GM23338 (cell line): Measurements from ENCODE around the gene ARL4A. TPM values are rescaled to one million over a fixed set of nuclear protein-coding genes. Genes with fewer than 3 reads are reported as not detected.

ENCODE experiments used
- ATAC-seq: fragments of 200-7000 bp; cut with Tn5 transposase; 3 replicates; pipeline ENCODE4 v1.9.1; 2020
- DNase-seq: peaks from one replicate; pipeline ENCODE4 v3.0.0-alpha.2; 2015; ENCODE audit warnings: low spot score
- H2AFZ ChIP-seq: fragments of 200-600 bp; sonication (generic); 2 replicates; pipeline ENCODE4 v1.8.0; 2016; ENCODE audit warnings: antibody characterized with exemption, mild to moderate bottlenecking, moderate library complexity
- H3F3A ChIP-seq: fragments of 200-600 bp; sonication (generic); replicated peaks from 2 replicates; pipeline ENCODE4 v1.8.0; 2017; ENCODE audit warnings: antibody characterized with exemption, mixed run types, low read depth
- H3K27ac ChIP-seq: fragments of 200-600 bp; sonication (generic); 2 replicates; pipeline ENCODE4 v1.6.1; 2016; ENCODE audit warnings: low read depth
- H3K27me3 ChIP-seq: fragments of 200-600 bp; sonication (generic); 2 replicates; pipeline ENCODE4 v1.8.0; 2016; ENCODE audit warnings: mild to moderate bottlenecking, mixed run types, moderate library complexity; ENCODE audit not compliant: insufficient read depth
- H3K36me3 ChIP-seq: fragments of 200-600 bp; sonication (generic); 2 replicates; pipeline ENCODE4 v1.8.0; 2016; ENCODE audit warnings: mild to moderate bottlenecking; ENCODE audit not compliant: insufficient read depth
- H3K4me1 ChIP-seq: fragments of 200-600 bp; sonication (generic); 2 replicates; pipeline ENCODE4 v1.8.0; 2016; ENCODE audit warnings: mild to moderate bottlenecking, moderate library complexity; ENCODE audit not compliant: insufficient read depth
- H3K4me2 ChIP-seq: fragments of 200-600 bp; sonication (generic); 2 replicates; pipeline ENCODE4 v1.7.1; 2017; ENCODE audit warnings: mixed run types
- H3K4me3 ChIP-seq: fragments of 200-600 bp; sonication (generic); 2 replicates; pipeline ENCODE4 v1.6.1; 2016; ENCODE audit warnings: mixed run types
- H3K79me2 ChIP-seq: fragments of 200-600 bp; sonication (generic); replicated peaks from 2 replicates; pipeline ENCODE4 v1.8.0; 2017; ENCODE audit warnings: mild to moderate bottlenecking; ENCODE audit not compliant: insufficient read depth
- H3K9me2 ChIP-seq: fragments of 200-600 bp; sonication (generic); 2 replicates; pipeline ENCODE4 v1.8.0; 2017; ENCODE audit not compliant: insufficient read depth
- H4K20me1 ChIP-seq: fragments of 200-600 bp; sonication (generic); replicated peaks from 2 replicates; pipeline ENCODE4 v1.8.0; 2017; ENCODE audit warnings: mild to moderate bottlenecking; ENCODE audit not compliant: insufficient read depth
- H3K27ac Mint-ChIP-seq: 2 replicates; pipeline ENCODE4 v1.8.0; 2020; ENCODE audit warnings: inconsistent platforms, mild to moderate bottlenecking, moderate library complexity, mixed read lengths
- H3K27me3 Mint-ChIP-seq: 3 replicates; pipeline ENCODE4 v1.8.0; 2022; ENCODE audit warnings: low read depth, mild to moderate bottlenecking, moderate library complexity, mixed read lengths, inconsistent platforms; ENCODE audit not compliant: insufficient read depth, poor library complexity
- H3K36me3 Mint-ChIP-seq: 3 replicates; pipeline ENCODE4 v1.8.0; 2021; ENCODE audit warnings: low read depth, mild to moderate bottlenecking, inconsistent platforms, moderate library complexity, mixed read lengths
- H3K4me1 Mint-ChIP-seq: 3 replicates; pipeline ENCODE4 v1.8.0; 2020; ENCODE audit warnings: mild to moderate bottlenecking, inconsistent platforms, mixed read lengths
- H3K4me3 Mint-ChIP-seq: 3 replicates; pipeline ENCODE4 v1.8.0; 2021; ENCODE audit warnings: moderate library complexity, mild to moderate bottlenecking, inconsistent platforms, mixed read lengths
- H3K9me3 Mint-ChIP-seq: 3 replicates; pipeline ENCODE4 v1.8.0; 2020; ENCODE audit warnings: moderate library complexity, mild to moderate bottlenecking, inconsistent platforms, mixed read lengths
- CREB1 ChIP-seq: fragments of 250-450 bp; sonication (Bioruptor Pico); IDR thresholded peaks from 2 replicates; pipeline ENCODE4 v1.5.0; 2020; ENCODE audit warnings: low read depth, mild to moderate bottlenecking, moderate library complexity
- CTCF ChIP-seq, 2 experiments: fragments of 200-600 bp in 1 of 2; sonication (generic) in 1 of 2; conservative IDR thresholded peaks; 2 replicates each; pipeline versions ENCODE4 v1.5.1 to v1.6.1; 2016 to 2017; ENCODE audit warnings: antibody characterized with exemption in 2 of 2, low read depth in 2 of 2, mild to moderate bottlenecking in 2 of 2, moderate library complexity in 1 of 2
- EZH2 ChIP-seq: fragments of 200-600 bp; sonication (generic); IDR thresholded peaks from one replicate; pipeline ENCODE4 v1.8.0; 2017; ENCODE audit warnings: antibody characterized with exemption, mild to moderate bottlenecking, low read depth; ENCODE audit not compliant: unreplicated experiment
- EZH2phosphoT487 ChIP-seq: fragments of 200-600 bp; sonication (generic); IDR thresholded peaks from one replicate; pipeline ENCODE4 v1.8.1; 2018; ENCODE audit warnings: antibody characterized with exemption; ENCODE audit not compliant: unreplicated experiment
- JUNB ChIP-seq: IDR thresholded peaks from one replicate; pipeline ENCODE4 v1.6.1; 2016; ENCODE audit warnings: antibody characterized with exemption; ENCODE audit not compliant: unreplicated experiment
- NANOG ChIP-seq: IDR thresholded peaks from 2 replicates; pipeline ENCODE4 v1.6.1; 2016; ENCODE audit warnings: antibody characterized with exemption, borderline replicate concordance
- POLR2AphosphoS5 ChIP-seq: IDR thresholded peaks from 2 replicates; pipeline ENCODE4 v1.6.1; 2016; ENCODE audit warnings: antibody characterized with exemption, low read depth
- REST ChIP-seq: IDR thresholded peaks from one replicate; pipeline ENCODE4 v1.6.1; 2018; ENCODE audit warnings: antibody characterized with exemption; ENCODE audit not compliant: unreplicated experiment
- STAT1 ChIP-seq: IDR thresholded peaks from one replicate; pipeline ENCODE4 v1.6.1; 2016; ENCODE audit warnings: antibody characterized with exemption; ENCODE audit not compliant: unreplicated experiment
- ZNF114 ChIP-seq: fragments of 250-450 bp; sonication (Bioruptor Pico); IDR thresholded peaks from 2 replicates; pipeline ENCODE4 v1.5.0; 2020; ENCODE audit warnings: mild to moderate bottlenecking, moderate library complexity
- ZNF331 ChIP-seq: fragments of 250-450 bp; sonication (Bioruptor Pico); IDR thresholded peaks from 2 replicates; pipeline ENCODE4 v1.5.0; 2020; ENCODE audit warnings: low read depth, mild to moderate bottlenecking, moderate library complexity
- polyA plus RNA-seq: library from polyadenylated mRNA; unstranded; fragments of >200 nt; fragmentation: Nextera tagmentation; extraction: Ambion mirVana; gene quantifications from 2 replicates; pipeline ENCODE4 v1.2.1, GENCODE V29; 2016
- total RNA-seq: library from RNA; depleted of rRNA; stranded (reverse); fragments of >200 nt; shearing (Covaris generic); gene quantifications from 2 replicates; pipeline ENCODE4 v1.2.3, GENCODE V29; 2014

ARL4A gene
- total and polyA plus RNA-seq, 2 experiments from 2014 or later: 48.9 to 82.5 TPM

GRCh38 chr7:12713625-12714378, 26.4 kb downstream of the ARL4A start:
- Histone ChIP-seq H3K36me3 (no peaks in the 10 kb centered on the region), H3K27ac (peak overlapping the region; percentile 24; the same call in 1 of the 2 replicates), H3K27me3 (no peaks in the 10 kb centered on the region), H3K4me2 (no peak overlapping the region), H3F3A (no peaks in the 10 kb centered on the region), H3K9me2 (no peaks in the 10 kb centered on the region), H3K79me2 (no peaks in the 10 kb centered on the region), H3K4me1 (peaks cover 44% of the 10 kb centered on the region), H3K4me3 (no peak overlapping the region), H2AFZ (no peak overlapping the region), H4K20me1 (no peaks in the 10 kb centered on the region)
- no peaks in the 10 kb centered on the region for H3K9me3 Mint-ChIP-seq
- peaks cover 51% of the 10 kb centered on the region for H3K4me1 Mint-ChIP-seq
- H3K27ac Mint-ChIP-seq: no peak overlapping the region
- H3K27me3 Mint-ChIP-seq: peaks cover 2% of the 10 kb centered on the region
- DNase-seq: no peak
- no peaks in the 10 kb centered on the region for H3K36me3 Mint-ChIP-seq
- no peak overlapping the region for H3K4me3 Mint-ChIP-seq
- ATAC-seq: no peak
- TF ChIP-seq EZH2phosphoT487: no peak

- peaks cover 57% of the 10 kb centered on the region for H3K4me1 Mint-ChIP-seq
- TF ChIP-seq REST (no peak), STAT1 (no peak), EZH2 (no peak), JUNB (no peak), ZNF114 (CRISPR knock-in tag) (no peak), CREB1 (no peak), POLR2AphosphoS5 (no peak), NANOG (no peak), CTCF (conservative IDR thresholded peaks at IDR 0.05; ENCODE audit: low read depth in 2 of 2) (no peak), EZH2phosphoT487 (no peak), ZNF331 (CRISPR knock-in tag) (no peak)
Observed at GRCh38 chr7:12714379-12714737, 26.9 kb downstream of the ARL4A start.

More at GRCh38 chr7:12714379-12714737, 26.9 kb downstream of the ARL4A start:
- Histone ChIP-seq H3K9me2 (no peaks in the 10 kb centered on the region), H3K4me3 (no peak overlapping the region), H3K27ac (peak overlapping the region; percentile 24; the same call in 1 of the 2 replicates), H4K20me1 (no peaks in the 10 kb centered on the region), H3K4me2 (no peak overlapping the region), H3K4me1 (peaks cover 47% of the 10 kb centered on the region), H2AFZ (no peak overlapping the region), H3F3A (no peaks in the 10 kb centered on the region), H3K36me3 (no peaks in the 10 kb centered on the region), H3K79me2 (no peaks in the 10 kb centered on the region), H3K27me3 (no peaks in the 10 kb centered on the region)
- Mint-ChIP-seq H3K27me3 (peaks cover 2% of the 10 kb centered on the region), H3K4me3 (no peak overlapping the region), H3K36me3 (no peaks in the 10 kb centered on the region), H3K27ac (no peak overlapping the region), H3K9me3 (no peaks in the 10 kb centered on the region)
- DNase-seq (no peak), ATAC-seq (no peak)
